ENCODE measurements around the gene PTPRM.

- TF ChIP-seq, protein P1, sequence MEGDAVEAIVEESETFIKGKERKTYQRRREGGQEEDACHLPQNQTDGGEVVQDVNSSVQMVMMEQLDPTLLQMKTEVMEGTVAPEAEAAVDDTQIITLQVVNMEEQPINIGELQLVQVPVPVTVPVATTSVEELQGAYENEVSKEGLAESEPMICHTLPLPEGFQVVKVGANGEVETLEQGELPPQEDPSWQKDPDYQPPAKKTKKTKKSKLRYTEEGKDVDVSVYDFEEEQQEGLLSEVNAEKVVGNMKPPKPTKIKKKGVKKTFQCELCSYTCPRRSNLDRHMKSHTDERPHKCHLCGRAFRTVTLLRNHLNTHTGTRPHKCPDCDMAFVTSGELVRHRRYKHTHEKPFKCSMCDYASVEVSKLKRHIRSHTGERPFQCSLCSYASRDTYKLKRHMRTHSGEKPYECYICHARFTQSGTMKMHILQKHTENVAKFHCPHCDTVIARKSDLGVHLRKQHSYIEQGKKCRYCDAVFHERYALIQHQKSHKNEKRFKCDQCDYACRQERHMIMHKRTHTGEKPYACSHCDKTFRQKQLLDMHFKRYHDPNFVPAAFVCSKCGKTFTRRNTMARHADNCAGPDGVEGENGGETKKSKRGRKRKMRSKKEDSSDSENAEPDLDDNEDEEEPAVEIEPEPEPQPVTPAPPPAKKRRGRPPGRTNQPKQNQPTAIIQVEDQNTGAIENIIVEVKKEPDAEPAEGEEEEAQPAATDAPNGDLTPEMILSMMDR (IDR thresholded peaks at IDR 0.05; ENCODE audit: extremely low read depth in 1 of 2, insufficient read depth in 1 of 2, low read depth in 1 of 2, low read length in 2 of 2), result no peak
- no peak for TF ChIP-seq POLR2A (IDR thresholded peaks at IDR 0.05; ENCODE audit: low read depth, low read length)
- TF ChIP-seq FOS (IDR thresholded peaks at IDR 0.05; ENCODE audit: borderline replicate concordance, insufficient read depth, low read length), result no peak
- TF ChIP-seq EZH2 (IDR thresholded peaks at IDR 0.05; ENCODE audit: borderline replicate concordance, low read depth, low read length, severe bottlenecking), result no peak
Observed at GRCh38 chr18:7666195-7666776, 99.2 kb downstream of the PTPRM start.

Measured in endothelial cell of umbilical vein (primary cell).